K562 (cell line): ENCODE data around the gene MYBPC3. TPM values are rescaled to one million over a fixed set of nuclear protein-coding genes. Genes with fewer than 3 reads are reported as not detected.

ENCODE experiments used
- ARNT ChIP-seq, 2 experiments: fragments of 450-650 bp; IDR thresholded peaks; 2 replicates each; pipeline ENCODE4 v1.6.1; 2016; ENCODE audit warnings: mild to moderate bottlenecking in 1 of 2
- ELF4 ChIP-seq: fragments of 450-650 bp; formaldehyde crosslinking; IDR thresholded peaks from 2 replicates; pipeline ENCODE4 v1.4.0; 2022; ENCODE audit warnings: missing genetic modification characterization
- FOXP1 ChIP-seq: sonication (generic); formaldehyde crosslinking; IDR thresholded peaks from 2 replicates; pipeline ENCODE4 v1.8.0; 2022; ENCODE audit warnings: mild to moderate bottlenecking, missing genetic modification reagents
- GTF3C2 ChIP-seq: IDR thresholded peaks from 3 replicates; pipeline ENCODE4 v1.6.1; 2011; ENCODE audit warnings: borderline replicate concordance, mild to moderate bottlenecking, moderate library complexity; ENCODE audit not compliant: insufficient read length; ENCODE audit errors: extremely low read depth
- HDAC8 ChIP-seq: fragments of 450-650 bp; IDR thresholded peaks from 2 replicates; pipeline ENCODE4 v1.6.1; 2016; ENCODE audit warnings: mild to moderate bottlenecking, missing genetic modification characterization, moderate library complexity, missing compliant biosample characterization
- HMG20B ChIP-seq: fragments of 250-450 bp; sonication (Bioruptor Pico); IDR thresholded peaks from 2 replicates; pipeline ENCODE4 v1.5.0; 2021; ENCODE audit warnings: mild to moderate bottlenecking
- KAT8 ChIP-seq: fragments of 450-650 bp; IDR thresholded peaks from 2 replicates; pipeline ENCODE4 v1.6.1; 2016; ENCODE audit warnings: low read depth, mild to moderate bottlenecking
- MAFG ChIP-seq: fragments of 450-650 bp; conservative IDR thresholded peaks from 2 replicates; pipeline ENCODE4 v1.6.1; 2016; ENCODE audit warnings: missing genetic modification characterization, missing compliant biosample characterization
- SIN3A ChIP-seq, 2 experiments: fragments of 150-350 bp in 1 of 2; IDR thresholded peaks; 2 replicates each; pipeline ENCODE4 v1.6.1; 2011 to 2016; ENCODE audit warnings: borderline replicate concordance in 2 of 2, low read depth in 2 of 2, low read length in 2 of 2, mild to moderate bottlenecking in 2 of 2, moderate library complexity in 2 of 2; ENCODE audit not compliant: control insufficient read depth in 1 of 2
- SMAD4 ChIP-seq: fragments of 250-450 bp; sonication (Bioruptor Pico); conservative IDR thresholded peaks from 2 replicates; pipeline ENCODE4 v1.8.0; 2021; ENCODE audit warnings: inconsistent platforms, mild to moderate bottlenecking, moderate library complexity
- SNIP1 ChIP-seq: fragments of 450-650 bp; IDR thresholded peaks from 2 replicates; pipeline ENCODE4 v1.7.1; 2017; ENCODE audit warnings: low read depth, mild to moderate bottlenecking
- YBX1 ChIP-seq: fragments of 450-650 bp; IDR thresholded peaks from 2 replicates; pipeline ENCODE4 v1.7.1; 2016; ENCODE audit warnings: mild to moderate bottlenecking
- ZNF407 ChIP-seq: fragments of 450-650 bp; IDR thresholded peaks from 2 replicates; pipeline ENCODE4 v1.6.1; 2016; ENCODE audit warnings: low read depth
- polyA plus RNA-seq, 8 experiments: library from polyadenylated mRNA; depleted of rRNA in 4 of 8; stranded (reverse) in 5 of 8; unstranded in 3 of 8; fragments of >200 nt; fragmentation: Nextera tagmentation in 2 of 8; fragmentation: Illumina TruSeq in 1 of 8; extraction: Ambion mirVana in 2 of 8; extraction: Trizol in 1 of 8; gene quantifications; 2 replicates each; pipeline versions ENCODE4 v1.2.1 to v1.2.3, GENCODE V29; 2011 to 2014; ENCODE audit warnings: inconsistent platforms in 1 of 8, missing spikeins in 1 of 8
- total RNA-seq, 7 experiments: library from RNA; depleted of rRNA in 6 of 7; stranded (reverse); fragments of >200 nt in 6 of 7; fragmentation: Illumina TruSeq in 2 of 7; extraction: Trizol in 2 of 7; gene quantifications; 2 replicates each; pipeline versions ENCODE4 v1.2.1 to v1.2.3, GENCODE V29; 2011 to 2021; ENCODE audit warnings: low replicate concordance in 1 of 7

The MYBPC3 gene
- total and polyA plus RNA-seq, 9 of the 15 experiments (the other 6 are each of a cell fraction or from before 2014, with no cell fraction given) = 0.01 TPM; not detected in 8

- no peak for TF ChIP-seq ARNT (IDR thresholded peaks at IDR 0.05)
- TF ChIP-seq MAFG = no peak
- no peak for TF ChIP-seq YBX1
- TF ChIP-seq FOXP1 = no peak
- TF ChIP-seq SIN3A (IDR thresholded peaks at IDR 0.05; ENCODE audit: borderline replicate concordance in 2 of 2, control insufficient read depth in 1 of 2, low read depth in 2 of 2, low read length in 2 of 2) = no peak
- no peak for TF ChIP-seq ZNF407
- no peak for TF ChIP-seq HMG20B (CRISPR knock-in tag)
- TF ChIP-seq KAT8 = no peak
- TF ChIP-seq SNIP1 = no peak
- TF ChIP-seq SMAD4 (CRISPR knock-in tag) = no peak
- TF ChIP-seq HDAC8 = no peak
- TF ChIP-seq GTF3C2 = no peak
- TF ChIP-seq ELF4 (CRISPR knock-in tag) = no peak
Observed at GRCh38 chr11:47332791-47333525, 19.5 kb downstream of the MYBPC3 start (continued).
